ENCODE data around the gene CAPRIN1. TPM values are rescaled to one million over a fixed set of nuclear protein-coding genes. Genes with fewer than 3 reads are reported as not detected.

CAPRIN1 gene
- polyA plus RNA-seq, 1 donor (not counting 4 experiments of a cell fraction or from before 2014, with no cell fraction given): 207 TPM

DNA sequence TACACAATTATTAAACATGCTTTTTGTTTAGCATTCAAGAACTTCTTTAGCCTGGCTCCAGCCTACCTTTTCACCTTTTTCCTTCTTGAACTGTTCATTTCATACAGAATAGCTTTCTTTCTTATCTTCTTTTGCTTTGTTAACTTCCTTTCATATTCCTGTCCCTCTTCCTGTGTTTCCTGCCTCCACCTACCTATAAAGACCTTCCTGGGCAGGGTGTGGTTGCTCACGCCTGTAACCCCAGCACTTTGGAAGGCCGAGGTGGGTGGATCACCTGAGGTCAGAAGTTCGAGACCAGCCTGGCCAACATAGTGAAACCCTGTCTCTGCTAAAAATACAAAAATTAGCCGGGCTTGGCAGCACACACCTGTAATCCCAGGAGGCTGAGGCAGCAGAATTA, 22.9 kb downstream of the CAPRIN1 start:
- dilution Hi-C loops (cut with MboI; ENCODE audit: extremely low pct_ligation_motif_present, low sequenced_read_pairs): no loop called here
- Histone ChIP-seq H3K4me1 (ENCODE audit: control insufficient read depth, extremely low read depth, insufficient read depth, low read length) (peaks cover 17% of the 10 kb centered on the region), H4K20me1 (ENCODE audit: control insufficient read depth, extremely low read depth, insufficient read depth, low read length) (peaks cover 4% of the 10 kb centered on the region), H2AFZ (ENCODE audit: control insufficient read depth, low read length) (no peak overlapping the region), H3K36me3 (ENCODE audit: control insufficient read depth in 2 of 2, extremely low read depth in 1 of 2, insufficient read depth in 2 of 2, low read length in 2 of 2) (peaks cover 17 to 23% of the 10 kb centered on the region in 2 experiments), H3K4me2 (ENCODE audit: control insufficient read depth, extremely low read depth, insufficient read depth, low read depth, low read length) (no peak overlapping the region), H3K9me1 (ENCODE audit: control insufficient read depth, extremely low read depth, insufficient read depth, low read length) (no peaks in the 10 kb centered on the region), H3K9ac (ENCODE audit: control insufficient read depth, extremely low read depth, insufficient read depth, low read length) (no peak overlapping the region), H3K79me2 (ENCODE audit: control insufficient read depth, insufficient read depth, low read length) (peaks cover 66% of the 10 kb centered on the region), H3K27ac (ENCODE audit: control insufficient read depth, insufficient read depth, low read length) (no peak overlapping the region), H3K9me3 (ENCODE audit: control insufficient read depth, low read depth, low read length) (no peaks in the 10 kb centered on the region), H3K4me3 (ENCODE audit: control insufficient read depth in 2 of 3, extremely low read depth in 1 of 3, insufficient read depth in 2 of 3, low read depth in 1 of 3, low read length in 3 of 3) (no peak overlapping the region), H3K27me3 (ENCODE audit: control insufficient read depth, extremely low read depth, insufficient read depth, low read length) (no peaks in the 10 kb centered on the region)
- no peak for DNase-seq (ENCODE audit: low read depth, low spot score)
- TF ChIP-seq, protein P1, sequence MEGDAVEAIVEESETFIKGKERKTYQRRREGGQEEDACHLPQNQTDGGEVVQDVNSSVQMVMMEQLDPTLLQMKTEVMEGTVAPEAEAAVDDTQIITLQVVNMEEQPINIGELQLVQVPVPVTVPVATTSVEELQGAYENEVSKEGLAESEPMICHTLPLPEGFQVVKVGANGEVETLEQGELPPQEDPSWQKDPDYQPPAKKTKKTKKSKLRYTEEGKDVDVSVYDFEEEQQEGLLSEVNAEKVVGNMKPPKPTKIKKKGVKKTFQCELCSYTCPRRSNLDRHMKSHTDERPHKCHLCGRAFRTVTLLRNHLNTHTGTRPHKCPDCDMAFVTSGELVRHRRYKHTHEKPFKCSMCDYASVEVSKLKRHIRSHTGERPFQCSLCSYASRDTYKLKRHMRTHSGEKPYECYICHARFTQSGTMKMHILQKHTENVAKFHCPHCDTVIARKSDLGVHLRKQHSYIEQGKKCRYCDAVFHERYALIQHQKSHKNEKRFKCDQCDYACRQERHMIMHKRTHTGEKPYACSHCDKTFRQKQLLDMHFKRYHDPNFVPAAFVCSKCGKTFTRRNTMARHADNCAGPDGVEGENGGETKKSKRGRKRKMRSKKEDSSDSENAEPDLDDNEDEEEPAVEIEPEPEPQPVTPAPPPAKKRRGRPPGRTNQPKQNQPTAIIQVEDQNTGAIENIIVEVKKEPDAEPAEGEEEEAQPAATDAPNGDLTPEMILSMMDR (optimal IDR thresholded peaks at IDR 0.05 in 1 of 3, IDR thresholded peaks at IDR 0.05 in 1 of 3, conservative IDR thresholded peaks at IDR 0.05 in 1 of 3; ENCODE audit: extremely low read depth in 1 of 3, insufficient read depth in 2 of 3, low read length in 3 of 3): no peak
- TF ChIP-seq EZH2 (IDR thresholded peaks at IDR 0.05; ENCODE audit: low read length): no peak
- no peak for FAIRE-seq

DNA sequence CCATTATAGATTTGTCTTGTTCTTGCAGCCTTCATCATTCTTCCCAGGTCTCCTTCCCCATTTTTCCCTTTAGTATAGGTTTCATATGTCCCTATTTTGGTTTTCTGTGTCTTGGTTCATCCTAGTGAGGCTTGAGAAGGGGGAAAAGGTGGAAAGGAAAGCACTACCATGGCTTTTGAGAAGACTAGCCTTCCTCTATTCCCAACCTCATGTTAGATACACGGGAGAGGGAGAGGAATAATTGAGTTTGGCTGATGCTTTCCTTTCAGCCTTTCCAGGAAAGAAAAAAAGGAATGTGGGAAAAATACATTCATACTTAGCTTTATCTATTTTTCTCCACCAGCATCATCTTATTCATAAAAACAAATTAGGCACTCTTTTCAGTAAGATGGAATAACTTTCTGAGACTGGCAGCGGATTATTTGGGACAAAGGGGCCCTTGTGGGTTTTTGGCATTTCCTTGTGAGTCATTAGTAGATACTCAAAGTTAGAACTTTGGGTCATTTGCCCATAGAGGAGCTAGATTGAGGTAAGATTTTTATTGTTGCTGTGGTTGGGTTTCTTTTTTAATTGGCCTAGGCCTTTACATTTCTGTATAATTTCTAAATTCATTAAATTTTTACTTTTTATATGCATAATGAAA, 23.8 kb downstream of the CAPRIN1 start:
- H3K9me3 ChIP-seq (ENCODE audit: control insufficient read depth, low read depth, low read length): no peaks in the 10 kb centered on the region
- H3K9me1 ChIP-seq (ENCODE audit: control insufficient read depth, extremely low read depth, insufficient read depth, low read length): no peaks in the 10 kb centered on the region
- peaks cover 57% of the 10 kb centered on the region for H3K79me2 ChIP-seq (ENCODE audit: control insufficient read depth, insufficient read depth, low read length)
- peak overlapping the region; percentile 63 for H3K27ac ChIP-seq (ENCODE audit: control insufficient read depth, insufficient read depth, low read length)
- no peak for DNase-seq (ENCODE audit: low read depth, low spot score)
- no peak overlapping the region for H3K9ac ChIP-seq (ENCODE audit: control insufficient read depth, extremely low read depth, insufficient read depth, low read length)
- peak overlapping the region in 2 of 3 experiments; percentile 19 to 31 for H3K4me3 ChIP-seq (ENCODE audit: control insufficient read depth in 2 of 3, extremely low read depth in 1 of 3, insufficient read depth in 2 of 3, low read depth in 1 of 3, low read length in 3 of 3)
- H3K4me1 ChIP-seq (ENCODE audit: control insufficient read depth, extremely low read depth, insufficient read depth, low read length): peaks cover 17% of the 10 kb centered on the region
- no peak overlapping the region for H2AFZ ChIP-seq (ENCODE audit: control insufficient read depth, low read length)
- peaks cover 18 to 26% of the 10 kb centered on the region in 2 experiments for H3K36me3 ChIP-seq (ENCODE audit: control insufficient read depth in 2 of 2, extremely low read depth in 1 of 2, insufficient read depth in 2 of 2, low read length in 2 of 2)
- peak; percentile 41 for FAIRE-seq
- no peak for TF ChIP-seq EZH2 (IDR thresholded peaks at IDR 0.05; ENCODE audit: low read length)
- TF ChIP-seq, protein P1 (optimal IDR thresholded peaks at IDR 0.05 in 1 of 3, IDR thresholded peaks at IDR 0.05 in 1 of 3, conservative IDR thresholded peaks at IDR 0.05 in 1 of 3; ENCODE audit: extremely low read depth in 1 of 3, insufficient read depth in 2 of 3, low read length in 3 of 3): no peak
- H3K4me2 ChIP-seq (ENCODE audit: control insufficient read depth, extremely low read depth, insufficient read depth, low read depth, low read length): peak overlapping the region; percentile 49
- no peaks in the 10 kb centered on the region for H3K27me3 ChIP-seq (ENCODE audit: control insufficient read depth, extremely low read depth, insufficient read depth, low read length)
- H4K20me1 ChIP-seq (ENCODE audit: control insufficient read depth, extremely low read depth, insufficient read depth, low read length): peaks cover 1% of the 10 kb centered on the region
- dilution Hi-C loops (cut with MboI; ENCODE audit: extremely low pct_ligation_motif_present, low sequenced_read_pairs): no loop called here
